HEK293 (cell line): ENCODE results near the gene BRD1.

Experiments
- GLIS1 ChIP-seq: fragments of 450-650 bp; formaldehyde crosslinking; IDR thresholded peaks from 2 replicates; pipeline ENCODE4 v1.5.1; 2016; ENCODE audit warnings: missing biosample characterization, missing genetic modification characterization
- ZNF274 ChIP-seq, 2 experiments: fragments of 200-500 bp in 1 of 2; fragments of 450-650 bp in 1 of 2; sonication (Bioruptor generic) in 1 of 2; formaldehyde crosslinking in 1 of 2; IDR thresholded peaks; 2 replicates each; pipeline versions ENCODE4 v1.5.1 to v1.6.1; 2014 to 2016; ENCODE audit warnings: borderline replicate concordance in 1 of 2, inconsistent platforms in 1 of 2, low read length in 1 of 2, missing biosample characterization in 1 of 2, missing genetic modification characterization in 1 of 2
- ZNF518A ChIP-seq: fragments of 450-650 bp; formaldehyde crosslinking; conservative IDR thresholded peaks from 2 replicates; pipeline ENCODE4 v1.5.1; 2016; ENCODE audit warnings: low read depth, missing biosample characterization, missing genetic modification characterization

- TF ChIP-seq GLIS1 (tag by site-specific recombination): no peak
- no peak for TF ChIP-seq ZNF274 (IDR thresholded peaks at IDR 0.05; ENCODE audit: low read length)
- TF ChIP-seq ZNF274 (tag by site-specific recombination; IDR thresholded peaks at IDR 0.05; ENCODE audit: borderline replicate concordance): no peak
- no peak for TF ChIP-seq ZNF518A (tag by site-specific recombination)
These were observed 89.1 kb downstream of the BRD1 start for GRCh38 chr22:49738566-49738965.
